Measurements from ENCODE around the gene PLAAT3. TPM values are rescaled to one million over a fixed set of nuclear protein-coding genes. Genes with fewer than 3 reads are reported as not detected.
A peak's percentile ranks its signal among the peaks of the same experiment; 100 is the strongest.

Gene PLAAT3
- total RNA-seq, result 10 to 100 TPM; 31.8 to 79.7 (median 59.2) TPM
- polyA plus RNA-seq, result 100 to 1,000 TPM in 1 of 3 donors, 10 to 100 TPM in 2; 34.8 to 138 (median 41.1) TPM
- long read RNA-seq, donor 1, transcript PLA2G16-201 (4 exons, 2,594 nt), result minor isoform, 25 of 66 reads
- long read RNA-seq, donor 1, transcript PLA2G16-203 (5 exons, 1,099 nt), result major isoform, 36 of 66 reads
- long read RNA-seq, donor 1, partial matches to known transcripts, result 5 of 66 reads
- long read RNA-seq, donor 1, other reads (novel, unspliced or antisense), result 0 of 66 reads
- long read RNA-seq, donor 2, transcript PLA2G16-203 (5 exons, 1,099 nt), result major isoform, 16 of 25 reads
- long read RNA-seq, donor 2, transcript PLA2G16-201 (4 exons, 2,594 nt), result minor isoform, 9 of 25 reads
- long read RNA-seq, donor 2, partial matches to known transcripts, result 0 of 25 reads
- long read RNA-seq, donor 2, other reads (novel, unspliced or antisense), result 0 of 25 reads
- long read RNA-seq, donor 3, transcript PLA2G16-203 (5 exons, 1,099 nt), result major isoform, 19 of 29 reads
- long read RNA-seq, donor 3, transcript PLA2G16-201 (4 exons, 2,594 nt), result minor isoform, 10 of 29 reads
- long read RNA-seq, donor 3, partial matches to known transcripts, result 0 of 29 reads
- long read RNA-seq, donor 3, other reads (novel, unspliced or antisense), result 0 of 29 reads
- long read RNA-seq, donor 4, transcript PLA2G16-203 (5 exons, 1,099 nt), result major isoform, 34 of 72 reads
- long read RNA-seq, donor 4, transcript PLA2G16-201 (4 exons, 2,594 nt), result major isoform, 34 of 72 reads
- long read RNA-seq, donor 4, partial matches to known transcripts, result 1 of 72 reads
- long read RNA-seq, donor 4, other reads (novel, unspliced or antisense), result 3 of 72 reads
- long read RNA-seq, donor 5, transcript PLA2G16-203 (5 exons, 1,099 nt), result major isoform, 35 of 72 reads
- long read RNA-seq, donor 5, transcript PLA2G16-201 (4 exons, 2,594 nt), result minor isoform, 34 of 72 reads
- long read RNA-seq, donor 5, partial matches to known transcripts, result 0 of 72 reads
- long read RNA-seq, donor 5, other reads (novel, unspliced or antisense), result 3 of 72 reads
- long read RNA-seq, donor 6, transcript PLA2G16-203 (5 exons, 1,099 nt), result major isoform, 26 of 46 reads
- long read RNA-seq, donor 6, transcript PLA2G16-201 (4 exons, 2,594 nt), result minor isoform, 13 of 46 reads
- long read RNA-seq, donor 6, partial matches to known transcripts, result 1 of 46 reads
- long read RNA-seq, donor 6, other reads (novel, unspliced or antisense), result 6 of 46 reads
- long read RNA-seq, donor 7, transcript PLA2G16-201 (4 exons, 2,594 nt), result minor isoform, 9 of 33 reads
- long read RNA-seq, donor 7, transcript PLA2G16-203 (5 exons, 1,099 nt), result major isoform, 12 of 33 reads
- long read RNA-seq, donor 7, partial matches to known transcripts, result 11 of 33 reads
- long read RNA-seq, donor 7, other reads (novel, unspliced or antisense), result 0 of 33 reads
- long read RNA-seq, donor 8, transcript PLA2G16-201 (4 exons, 2,594 nt), result minor isoform, 24 of 52 reads
- long read RNA-seq, donor 8, transcript PLA2G16-203 (5 exons, 1,099 nt), result major isoform, 28 of 52 reads
- long read RNA-seq, donor 8, partial matches to known transcripts, result 0 of 52 reads
- long read RNA-seq, donor 8, other reads (novel, unspliced or antisense), result 0 of 52 reads
- long read RNA-seq, donor 9, transcript PLA2G16-203 (5 exons, 1,099 nt), result major isoform, 21 of 32 reads
- long read RNA-seq, donor 9, transcript PLA2G16-201 (4 exons, 2,594 nt), result minor isoform, 11 of 32 reads
- long read RNA-seq, donor 9, partial matches to known transcripts, result 0 of 32 reads
- long read RNA-seq, donor 9, other reads (novel, unspliced or antisense), result 0 of 32 reads
- long read RNA-seq, donor 10, transcript PLA2G16-201 (4 exons, 2,594 nt), result major isoform, 13 of 25 reads
- long read RNA-seq, donor 10, transcript PLA2G16-203 (5 exons, 1,099 nt), result minor isoform, 12 of 25 reads
- long read RNA-seq, donor 10, partial matches to known transcripts, result 0 of 25 reads
- long read RNA-seq, donor 10, other reads (novel, unspliced or antisense), result 0 of 25 reads

GRCh38 chr11:63614136-63614671 lies at the start of gene PLAAT3:
PLAAT3 (minus strand) TSS chr11:63614433; CDS start chr11:63614014, 419 bp downstream.
- Histone ChIP-seq H3K27ac (peak within 1 kb of the TSS; percentile 29 to 85 (median 69)), H3K27me3 (no peaks in the 10 kb centered on the region), H3K4me1 (replicated peaks in 1 of 2) (peaks cover 24 to 40% of the 10 kb centered on the region in 2 donors), H3K36me3 (replicated peaks in 1 of 2) (no peaks in the 10 kb centered on the region), H3K4me3 (peak within 1 kb of the TSS; percentile 13 to 83 (median 60)), H3K9me3 (replicated peaks in 1 of 3) (no peaks in the 10 kb centered on the region)
- WGBS, 4 donors, result 0 to 1% (median 0%) methylated on average over 14 to 53 of the region's 53 CpGs
- intact Hi-C loops (cut with DNase I), result no loop called here
- DNase-seq, result peak; percentile 77 to 88 (median 83)
- TF ChIP-seq POLR2A (IDR thresholded peaks at IDR 0.05) (peak; percentile 63 to 73), CTCF (IDR thresholded peaks at IDR 0.05) (no peak)

GRCh38 chr11:63663809-63664208 lies 49.6 kb upstream of the PLAAT3 start:
- peaks cover 9 to 38% of the 10 kb centered on the region in 2 donors for H3K4me1 ChIP-seq (replicated peaks in 1 of 2)
- H3K36me3 ChIP-seq (replicated peaks in 1 of 2), result no peaks in the 10 kb centered on the region
- H3K27me3 ChIP-seq, result no peaks in the 10 kb centered on the region
- no peak overlapping the region for H3K27ac ChIP-seq
- 0% methylated on average over 1 of the region's 1 CpG for WGBS, 4 donors
- no peak overlapping the region for H3K4me3 ChIP-seq
- no peak for DNase-seq
- TF ChIP-seq CTCF (IDR thresholded peaks at IDR 0.05) (no peak), POLR2A (IDR thresholded peaks at IDR 0.05) (no peak)
- intact Hi-C loops (cut with DNase I), result no loop called here
- H3K9me3 ChIP-seq (replicated peaks in 1 of 3), result no peaks in the 10 kb centered on the region

- Histone ChIP-seq H3K4me3 (no peak overlapping the region), H3K36me3 (replicated peaks in 1 of 2) (peaks cover 0 to 4% of the 10 kb centered on the region in 2 donors), H3K27ac (no peak overlapping the region), H3K4me1 (replicated peaks in 1 of 2) (peaks cover 0 to 15% of the 10 kb centered on the region in 2 donors), H3K27me3 (no peaks in the 10 kb centered on the region), H3K9me3 (replicated peaks in 1 of 3) (no peaks in the 10 kb centered on the region)
- no peak for DNase-seq
- intact Hi-C loops (cut with DNase I), result no loop called here
- TF ChIP-seq POLR2A (IDR thresholded peaks at IDR 0.05) (no peak), CTCF (IDR thresholded peaks at IDR 0.05) (no peak)
- WGBS, 4 donors, result 91 to 98% (median 94%) methylated on average over 8 of the region's 8 CpGs
Observed at GRCh38 chr11:63660972-63661371, 46.7 kb upstream of the PLAAT3 start.

Measured in adrenal gland (tissue), 19 donors.